ENCODE measurements around the gene BIN1.

BIN1 gene

GRCh38 chr2:127012868-127013267 lies 94.1 kb downstream of the BIN1 start:
- DNase-seq, result no peak

- no peak for DNase-seq
These were observed 94.7 kb downstream of the BIN1 start for GRCh38 chr2:127012215-127012614.

GRCh38 chr2:127011796-127012195 lies 95.2 kb downstream of the BIN1 start:
- no peak for DNase-seq

GRCh38 chr2:127011231-127011661 lies 95.7 kb downstream of the BIN1 start:
- DNase-seq, result no peak

GRCh38 chr2:127008265-127009015 lies 98.5 kb downstream of the BIN1 start:
- no peak for DNase-seq

- no peak for DNase-seq
These were observed 99.3 kb downstream of the BIN1 start for GRCh38 chr2:127007652-127008051.

- no peak for DNase-seq
These were observed 100.0 kb downstream of the BIN1 start for GRCh38 chr2:127006962-127007361.

- no peak for DNase-seq
These were observed 101.9 kb downstream of the BIN1 start for GRCh38 chr2:127004893-127005600.

GRCh38 chr2:127003070-127003800 lies 103.7 kb downstream of the BIN1 start:
- no peak for DNase-seq

GRCh38 chr2:127001751-127002150 lies 105.2 kb downstream of the BIN1 start:
- DNase-seq, result no peak

- DNase-seq, result no peak
These were observed 106.0 kb downstream of the BIN1 start for GRCh38 chr2:127000937-127001336.

- no peak for DNase-seq
These were observed 106.8 kb downstream of the BIN1 start for GRCh38 chr2:127000194-127000593.

GRCh38 chr2:126999106-126999756 lies 107.7 kb downstream of the BIN1 start:
- DNase-seq, result no peak

GRCh38 chr2:126998486-126998885 lies 108.5 kb downstream of the BIN1 start:
- no peak for DNase-seq

Data from activated CD4-positive, CD25-positive, alpha-beta regulatory T cell treated with anti-CD3 and anti-CD28 coated beads, Interleukin-2, amount 50 U/mL, for 72 hours (primary cell).